NCI-H1092 (cell line): ENCODE data around the gene WASL.
A peak's percentile ranks its signal among the peaks of the same experiment; 100 is the strongest.
"Not testable (repeated sequence)": the region's sequence is repeated elsewhere in the genome, so short reads cannot be mapped to it uniquely, and the experiment has no call there.

Source experiments
- DNase-seq: peaks from one replicate; lab custom pipeline; 2025; lab: John Stamatoyannopoulos, UW

WASL gene

GRCh38 chr7:123769371-123769770, 20.6 kb upstream of the WASL start:
- no peak for DNase-seq

- no peak for DNase-seq
Observed at GRCh38 chr7:123768493-123768892, 19.7 kb upstream of the WASL start.

GRCh38 chr7:123763191-123763661, 14.4 kb upstream of the WASL start:
- no peak for DNase-seq

- no peak for DNase-seq
Observed at GRCh38 chr7:123761729-123762128, 12.9 kb upstream of the WASL start.

- no peak for DNase-seq
Observed at GRCh38 chr7:123757095-123757494, 8.3 kb upstream of the WASL start.

GRCh38 chr7:123755338-123755737, 6.5 kb upstream of the WASL start:
- no peak for DNase-seq

GRCh38 chr7:123754271-123754871, 5.6 kb upstream of the WASL start:
- DNase-seq, result no peak

GRCh38 chr7:123752534-123752933, 3.7 kb upstream of the WASL start:
- no peak for DNase-seq

- DNase-seq, result no peak
Observed at GRCh38 chr7:123751821-123752220, 3.0 kb upstream of the WASL start.

GRCh38 chr7:123750389-123751230, 1.8 kb upstream of the WASL start:
- DNase-seq, result no peak

- no peak for DNase-seq
Observed at GRCh38 chr7:123749537-123749857, 694 bp upstream of the WASL start.

- peak; percentile 19 for DNase-seq
Observed at GRCh38 chr7:123748171-123748733, 551 bp downstream of the WASL start.

- peak; percentile 32 for DNase-seq
Observed at GRCh38 chr7:123747620-123748141, 1.1 kb downstream of the WASL start.

GRCh38 chr7:123746931-123747488, 1.8 kb downstream of the WASL start:
- no peak for DNase-seq

- DNase-seq, result no peak
Observed at GRCh38 chr7:123746055-123746454, 2.7 kb downstream of the WASL start.

GRCh38 chr7:123745437-123745836, 3.4 kb downstream of the WASL start:
- DNase-seq, result no peak

- DNase-seq, result no peak
Observed at GRCh38 chr7:123744416-123744815, 4.4 kb downstream of the WASL start.

- DNase-seq, result no peak
Observed at GRCh38 chr7:123741940-123742339, 6.9 kb downstream of the WASL start.

- no peak for DNase-seq
Observed at GRCh38 chr7:123738808-123739207, 10.0 kb downstream of the WASL start.

- no peak for DNase-seq
Observed at GRCh38 chr7:123738356-123738755, 10.4 kb downstream of the WASL start.

GRCh38 chr7:123737168-123737674, 11.6 kb downstream of the WASL start:
- DNase-seq, result not testable (repeated sequence)

- no peak for DNase-seq
Observed at GRCh38 chr7:123735539-123735938, 13.3 kb downstream of the WASL start.

- DNase-seq, result no peak
Observed at GRCh38 chr7:123734498-123734897, 14.3 kb downstream of the WASL start.
